Esophagus squamous epithelium (tissue), 4 donors: Measurements from ENCODE around the gene EOGT.

ENCODE experiments used
- CTCF ChIP-seq, 6 experiments: fragments of 450-650 bp in 4 of 6; fragments of 200-600 bp in 2 of 6; sonication (generic) in 2 of 6; IDR thresholded peaks; one replicate each; pipeline ENCODE4 v1.5.1; 2016 to 2019; ENCODE audit warnings: antibody characterized with exemption in 6 of 6, mild to moderate bottlenecking in 4 of 6, moderate library complexity in 4 of 6
- POLR2A ChIP-seq, 4 donors: fragments of 450-650 bp; IDR thresholded peaks; one replicate each; pipeline ENCODE4 v1.6.1; 2017; ENCODE audit warnings: antibody characterized with exemption in 4 of 4, mild to moderate bottlenecking in 4 of 4, moderate library complexity in 3 of 4

- TF ChIP-seq CTCF (IDR thresholded peaks at IDR 0.05) = no peak
- no peak for TF ChIP-seq POLR2A (IDR thresholded peaks at IDR 0.05)
These were observed 1.2 kb downstream of the EOGT start for GRCh38 chr3:69012100-69012799.
